Activated CD8-positive, alpha-beta T cell treated with anti-CD3 and anti-CD28 coated beads, Interleukin-2, amount 10 ng/mL, durations not matched to agents 7 days and 5 days (primary cell): ENCODE measurements around the gene TTYH3. TPM values are rescaled to one million over a fixed set of nuclear protein-coding genes. Genes with fewer than 3 reads are reported as not detected.
A peak's percentile ranks its signal among the peaks of the same experiment; 100 is the strongest.

Experiments used
- ATAC-seq: fragments of 150-1000 bp; cut with Tn5 transposase; one replicate; pipeline ENCODE4 v1.10.0; 2021; ENCODE audit warnings: moderate library complexity
- CTCF ChIA-PET: fragments of 350-600 bp; sonication (Branson Sonifier 250); formaldehyde crosslinking; loops from one replicate; lab custom pipeline; 2021; ENCODE audit warnings: antibody characterized with exemption; lab: Charles Lee
- POLR2A ChIA-PET: fragments of 350-600 bp; sonication (Branson Sonifier 250); formaldehyde crosslinking; loops from one replicate; lab custom pipeline; 2021; ENCODE audit warnings: antibody characterized with exemption; lab: Charles Lee
- DNase-seq: peaks from one replicate; pipeline ENCODE4 v3.0.0-alpha.2; 2020
- H3K27ac Mint-ChIP-seq: one replicate; pipeline ENCODE4 v1.8.0; 2021; ENCODE audit warnings: mild to moderate bottlenecking, mixed read lengths
- H3K27me3 Mint-ChIP-seq: one replicate; pipeline ENCODE4 v1.8.0; 2021; ENCODE audit warnings: low read depth, mixed read lengths
- H3K36me3 Mint-ChIP-seq: one replicate; pipeline ENCODE4 v1.8.0; 2021; ENCODE audit warnings: low read depth, mixed read lengths
- H3K4me1 Mint-ChIP-seq: one replicate; pipeline ENCODE4 v1.8.0; 2021; ENCODE audit warnings: low read depth, mixed read lengths
- H3K4me3 Mint-ChIP-seq: one replicate; pipeline ENCODE4 v1.8.0; 2021; ENCODE audit warnings: mild to moderate bottlenecking, mixed read lengths
- H3K9me3 Mint-ChIP-seq: one replicate; pipeline ENCODE4 v1.8.0; 2022; ENCODE audit warnings: mixed read lengths; ENCODE audit not compliant: insufficient read depth
- total RNA-seq, 2 experiments: library from RNA; stranded (reverse); gene quantifications; one replicate each; pipeline ENCODE4 v1.2.3, GENCODE V29; 2021

TTYH3 gene
- total RNA-seq, 2 experiments from 2014 or later, result 37.0 to 37.7 TPM

GRCh38 chr7:2611922-2612321 is 19.9 kb upstream of the TTYH3 start:
- POLR2A ChIA-PET, result interaction anchor here (0.7 kb wide), 1 partner anchor 10 kb away, joined by 3 read pairs; no protein-coding TSS in a partner anchor

DNA sequence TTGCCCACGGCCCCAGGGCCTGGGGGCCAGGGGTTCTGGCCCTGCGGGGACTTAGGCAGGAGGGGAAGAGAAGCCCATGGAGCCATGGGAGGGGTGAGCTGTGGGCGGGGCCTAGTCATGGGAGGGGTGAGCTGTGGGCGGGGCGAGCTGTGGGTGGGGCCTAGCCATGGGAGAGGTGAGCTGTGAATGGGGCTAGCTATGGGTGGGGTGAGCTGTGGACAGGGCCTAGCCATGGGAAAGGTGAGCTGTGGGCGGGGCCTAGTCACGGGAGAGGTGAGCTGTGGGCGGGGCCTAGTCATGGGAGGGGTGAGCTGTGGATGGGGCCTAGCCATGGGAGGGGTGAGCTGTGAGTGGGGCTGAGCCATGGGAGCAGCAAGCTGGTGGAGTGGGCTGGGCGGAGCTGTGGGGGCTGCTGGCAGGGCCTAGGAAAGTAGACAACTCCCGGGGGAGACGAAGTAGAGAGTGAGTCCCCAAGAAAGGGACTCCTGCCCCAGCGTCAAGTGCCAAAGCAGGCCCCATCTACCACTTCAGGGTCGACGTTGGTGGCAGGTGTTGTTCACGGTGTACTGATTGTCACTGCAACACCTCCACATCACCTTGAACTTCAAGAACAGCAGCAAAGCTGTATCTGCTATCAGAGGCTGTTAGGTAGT is 19.2 kb upstream of the TTYH3 start:
- Mint-ChIP-seq H3K36me3 (no peaks in the 10 kb centered on the region), H3K9me3 (no peaks in the 10 kb centered on the region), H3K4me3 (no peak overlapping the region), H3K27me3 (peaks cover 5% of the 10 kb centered on the region), H3K4me1 (peaks cover 12% of the 10 kb centered on the region), H3K27ac (no peak overlapping the region)
- POLR2A ChIA-PET, result interaction anchor here (0.5 kb wide), 1 partner anchor 206 kb away, joined by 3 read pairs; no protein-coding TSS in a partner anchor
- DNase-seq (no peak), ATAC-seq (peak; percentile 33)
- CTCF ChIA-PET, result interaction anchor here (0.8 kb wide), 1 partner anchor 97 kb away, joined by 3 read pairs; no protein-coding TSS in a partner anchor

More at GRCh38 chr7:2611922-2612321, 19.9 kb upstream of the TTYH3 start:
- CTCF ChIA-PET, result no interaction called here
- ATAC-seq (no peak), DNase-seq (no peak)
- Mint-ChIP-seq H3K4me1 (peaks cover 13% of the 10 kb centered on the region), H3K9me3 (no peaks in the 10 kb centered on the region), H3K36me3 (no peaks in the 10 kb centered on the region), H3K27ac (no peak overlapping the region), H3K27me3 (peaks cover 3% of the 10 kb centered on the region), H3K4me3 (no peak overlapping the region)

DNA sequence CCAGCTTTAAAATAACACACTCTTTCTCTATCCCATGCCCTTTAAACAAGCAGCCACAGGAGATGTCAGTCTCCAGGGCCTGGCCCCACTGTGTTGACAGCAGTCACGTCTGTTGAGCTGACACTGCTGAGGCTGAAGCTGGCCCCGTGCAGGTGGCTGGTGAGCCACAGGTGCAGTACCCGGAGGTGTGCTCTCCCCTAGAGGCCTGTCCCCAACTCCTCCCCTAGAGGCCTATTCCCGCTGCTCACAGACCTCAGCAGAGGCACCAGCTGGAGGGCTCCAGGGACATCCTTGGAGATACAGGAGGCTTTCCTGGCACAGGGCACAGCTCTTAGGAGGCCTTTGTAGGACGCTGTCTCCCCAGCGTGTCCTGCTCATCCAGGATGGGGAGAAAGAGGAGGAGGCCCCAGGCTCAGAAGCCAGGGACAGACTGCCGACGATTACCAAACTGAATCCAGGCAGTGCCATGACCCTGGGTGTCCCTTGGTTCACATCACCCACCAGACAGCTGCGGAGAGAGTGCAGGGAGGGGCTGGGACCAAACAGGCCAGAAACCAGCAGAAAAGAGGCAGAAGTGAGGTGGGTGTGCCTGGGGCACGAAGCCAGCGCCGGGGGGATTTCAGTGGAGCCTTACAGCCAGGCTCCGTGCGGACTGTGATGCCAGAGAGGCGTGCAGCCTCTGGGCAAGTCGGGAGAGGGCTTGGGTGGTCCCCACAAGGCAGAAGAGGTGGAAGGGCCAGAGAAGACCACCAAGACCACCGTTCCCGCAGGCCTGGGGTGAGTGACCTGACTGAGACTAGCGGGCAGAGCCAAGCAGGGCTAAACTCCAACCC is 18.5 kb upstream of the TTYH3 start:
- H3K27me3 Mint-ChIP-seq, result peaks cover 9% of the 10 kb centered on the region
- H3K36me3 Mint-ChIP-seq, result no peaks in the 10 kb centered on the region
- DNase-seq (no peak), ATAC-seq (no peak)
- H3K9me3 Mint-ChIP-seq, result no peaks in the 10 kb centered on the region
- H3K4me3 Mint-ChIP-seq, result no peak overlapping the region
- H3K4me1 Mint-ChIP-seq, result peaks cover 8% of the 10 kb centered on the region
- ChIA-PET POLR2A (interaction anchor here (0.5 kb wide), 1 partner anchor 205 kb away, joined by 3 read pairs; no protein-coding TSS in a partner anchor), CTCF (interaction anchor here (0.8 kb wide), 1 partner anchor 97 kb away, joined by 3 read pairs; no protein-coding TSS in a partner anchor)
- H3K27ac Mint-ChIP-seq, result no peak overlapping the region

DNA sequence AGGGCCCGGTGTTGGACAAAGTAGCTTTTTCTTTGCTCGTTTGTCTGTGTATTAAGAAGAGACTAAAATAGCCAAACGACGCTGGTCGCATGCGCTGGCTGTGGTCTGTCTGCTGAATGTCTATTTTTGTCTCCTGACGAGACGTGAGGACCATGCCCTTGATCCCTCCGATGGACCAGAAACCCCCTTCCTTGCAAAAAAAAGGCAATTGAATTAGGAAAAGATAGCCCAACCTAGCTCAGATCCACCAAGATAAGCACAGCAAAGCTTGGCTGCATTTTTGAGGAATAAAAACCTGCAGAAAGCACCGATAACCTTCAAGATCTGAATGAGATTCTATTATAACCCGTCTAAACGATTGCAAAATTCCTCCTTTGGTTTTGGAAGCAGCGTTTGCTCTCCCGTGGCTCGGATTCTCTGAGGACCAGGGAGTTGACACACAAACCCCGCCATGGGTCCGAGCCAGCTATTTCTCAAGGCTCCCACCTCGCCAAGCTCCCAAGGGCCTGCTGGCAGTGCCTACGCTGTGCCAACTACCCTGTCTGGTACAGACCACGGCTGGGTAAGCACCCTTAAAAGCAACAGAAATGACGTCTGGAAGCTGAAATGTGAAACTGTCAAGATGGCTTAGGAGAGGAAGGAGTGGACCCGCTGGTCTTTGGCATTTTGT is 17.7 kb upstream of the TTYH3 start:
- Mint-ChIP-seq H3K36me3 (no peaks in the 10 kb centered on the region), H3K4me1 (peaks cover 1% of the 10 kb centered on the region), H3K27me3 (peaks cover 9% of the 10 kb centered on the region), H3K27ac (no peak overlapping the region), H3K9me3 (no peaks in the 10 kb centered on the region), H3K4me3 (no peak overlapping the region)
- ATAC-seq (no peak), DNase-seq (no peak)
- ChIA-PET CTCF (no interaction called here), POLR2A (no interaction called here)

DNA sequence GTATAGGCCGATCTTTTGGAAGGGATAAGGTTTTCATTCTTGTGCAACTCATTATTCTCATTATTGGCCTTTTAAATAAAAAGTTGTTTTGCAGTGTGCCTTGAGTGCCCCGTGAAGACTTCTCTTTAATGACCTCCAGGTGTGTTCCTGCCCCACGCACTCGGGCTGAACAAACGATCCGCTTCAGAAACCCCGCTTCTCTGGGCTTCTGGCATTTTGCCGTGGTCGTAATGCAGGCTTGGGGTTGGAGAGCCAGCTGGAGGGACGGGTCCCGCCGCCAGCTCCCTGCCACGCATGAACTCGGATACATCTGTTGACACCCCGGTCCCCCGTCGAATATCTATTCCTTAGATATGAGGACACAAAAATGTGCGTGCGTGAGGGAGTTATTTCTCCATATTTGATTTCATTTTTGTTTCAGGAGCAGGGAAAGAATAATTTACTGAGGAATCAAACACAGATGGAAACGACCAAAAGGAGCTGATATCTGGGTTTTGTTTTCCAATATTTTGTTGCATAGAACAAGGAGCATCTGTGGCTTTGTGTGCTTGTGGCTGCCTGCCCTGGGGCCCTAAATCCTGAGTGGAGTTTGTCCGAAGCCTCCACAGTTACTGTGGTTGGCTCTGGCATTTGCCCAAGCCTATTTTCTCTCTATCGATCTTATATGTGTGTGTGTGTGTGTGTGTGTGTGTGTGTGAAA is 17.0 kb upstream of the TTYH3 start:
- Mint-ChIP-seq H3K4me1 (no peaks in the 10 kb centered on the region), H3K9me3 (no peaks in the 10 kb centered on the region), H3K27me3 (peaks cover 9% of the 10 kb centered on the region), H3K27ac (no peak overlapping the region), H3K36me3 (no peaks in the 10 kb centered on the region), H3K4me3 (no peak overlapping the region)
- POLR2A ChIA-PET, result no interaction called here
- CTCF ChIA-PET, result no interaction called here
- DNase-seq, result no peak
- no peak for ATAC-seq

- H3K36me3 Mint-ChIP-seq, result no peaks in the 10 kb centered on the region
- H3K4me1 Mint-ChIP-seq, result no peaks in the 10 kb centered on the region
- peaks cover 9% of the 10 kb centered on the region for H3K27me3 Mint-ChIP-seq
- no peak overlapping the region for H3K27ac Mint-ChIP-seq
- H3K4me3 Mint-ChIP-seq, result no peak overlapping the region
- ATAC-seq, result no peak
- CTCF ChIA-PET, result interaction anchor here (1.0 kb wide), 1 partner anchor 8 kb away, joined by 3 read pairs; no protein-coding TSS in a partner anchor
- H3K9me3 Mint-ChIP-seq, result no peaks in the 10 kb centered on the region
- POLR2A ChIA-PET, result no interaction called here
- DNase-seq, result no peak
Measured at GRCh38 chr7:2616387-2617324, 15.1 kb upstream of the TTYH3 start.

DNA sequence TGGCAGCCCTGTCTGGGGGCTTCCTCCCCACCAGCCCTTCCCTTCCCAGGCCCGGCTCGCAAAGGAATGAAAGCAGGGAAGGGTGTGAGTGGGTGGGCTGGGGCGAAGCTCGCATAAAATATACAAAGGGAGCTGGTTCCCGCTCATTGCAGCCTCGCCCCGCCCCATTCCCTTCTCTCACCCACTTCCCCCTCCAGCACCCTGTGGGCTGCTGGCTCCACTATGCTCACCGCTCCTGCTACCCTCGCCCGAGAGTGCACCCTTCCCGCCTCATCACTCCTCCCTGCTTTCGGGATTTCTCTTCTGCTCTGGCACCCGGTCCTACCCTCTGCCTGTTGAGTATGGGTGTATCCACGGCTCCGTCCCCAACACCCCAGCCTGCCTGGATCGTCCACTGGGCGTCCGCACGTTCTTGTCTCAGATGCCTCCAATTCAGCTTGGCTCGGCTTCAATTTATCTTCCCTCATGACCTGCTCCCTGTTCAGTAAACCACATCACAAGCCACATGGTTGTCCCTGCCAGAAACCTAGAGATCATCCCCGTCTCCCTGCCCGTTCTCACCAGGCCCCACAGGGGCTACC is 14.4 kb upstream of the TTYH3 start:
- ChIA-PET POLR2A (no interaction called here), CTCF (interaction anchor here (1.0 kb wide), 1 partner anchor 9 kb away, joined by 3 read pairs; no protein-coding TSS in a partner anchor)
- H3K4me1 Mint-ChIP-seq, result no peaks in the 10 kb centered on the region
- H3K36me3 Mint-ChIP-seq, result no peaks in the 10 kb centered on the region
- H3K9me3 Mint-ChIP-seq, result no peaks in the 10 kb centered on the region
- no peak overlapping the region for H3K4me3 Mint-ChIP-seq
- DNase-seq (no peak), ATAC-seq (no peak)
- no peak overlapping the region for H3K27ac Mint-ChIP-seq
- peaks cover 9% of the 10 kb centered on the region for H3K27me3 Mint-ChIP-seq

DNA sequence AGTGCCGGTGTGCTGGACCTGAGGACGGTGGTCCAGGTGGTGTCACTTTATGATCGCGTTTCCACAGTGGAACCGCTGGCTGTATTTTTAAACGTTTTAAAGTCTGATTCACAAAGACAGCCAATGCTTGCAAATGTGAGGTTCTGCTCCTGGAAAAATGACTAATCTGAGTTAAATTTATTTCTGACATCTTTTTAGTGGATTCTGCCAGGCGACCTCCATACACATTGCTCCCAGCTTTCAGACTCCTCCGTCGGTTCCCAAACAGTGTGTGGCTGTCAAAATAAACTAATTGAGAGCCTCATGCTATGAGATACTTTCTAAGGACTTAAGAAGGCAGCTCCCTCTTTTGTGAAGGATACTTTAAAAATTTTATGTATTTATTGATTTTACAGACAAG is 12.7 kb upstream of the TTYH3 start:
- no peak for DNase-seq
- Mint-ChIP-seq H3K4me3 (no peak overlapping the region), H3K36me3 (no peaks in the 10 kb centered on the region), H3K4me1 (no peaks in the 10 kb centered on the region), H3K27me3 (peaks cover 9% of the 10 kb centered on the region), H3K9me3 (no peaks in the 10 kb centered on the region), H3K27ac (no peak overlapping the region)
- ChIA-PET POLR2A (no interaction called here), CTCF (interaction anchor here (0.6 to 1.4 kb wide), 3 partner anchors 10 to 1830 kb away, joined by 3 to 4 read pairs (median 3); no protein-coding TSS in a partner anchor)
- ATAC-seq, result no peak

- CTCF ChIA-PET, result interaction anchor here (0.7 to 1.1 kb wide), 2 partner anchors 11 to 12 kb away, joined by 3 to 9 read pairs; partner anchors contain the start of gene TTYH3
- Mint-ChIP-seq H3K9me3 (no peaks in the 10 kb centered on the region), H3K36me3 (no peaks in the 10 kb centered on the region), H3K4me1 (no peaks in the 10 kb centered on the region), H3K27me3 (peaks cover 9% of the 10 kb centered on the region), H3K4me3 (no peak overlapping the region), H3K27ac (no peak overlapping the region)
- DNase-seq (no peak), ATAC-seq (no peak)
- POLR2A ChIA-PET, result no interaction called here
Measured at GRCh38 chr7:2621061-2621828, 10.5 kb upstream of the TTYH3 start.
